ENCODE results near the gene ZNF35. TPM values are rescaled to one million over a fixed set of nuclear protein-coding genes. Genes with fewer than 3 reads are reported as not detected.
"Not testable (repeated sequence)": the region's sequence is repeated elsewhere in the genome, so short reads cannot be mapped to it uniquely, and the experiment has no call there.

The ZNF35 gene
- total RNA-seq, 4 donors from 2014 or later: 7.2 to 21.5 (median 10.3) TPM

DNA sequence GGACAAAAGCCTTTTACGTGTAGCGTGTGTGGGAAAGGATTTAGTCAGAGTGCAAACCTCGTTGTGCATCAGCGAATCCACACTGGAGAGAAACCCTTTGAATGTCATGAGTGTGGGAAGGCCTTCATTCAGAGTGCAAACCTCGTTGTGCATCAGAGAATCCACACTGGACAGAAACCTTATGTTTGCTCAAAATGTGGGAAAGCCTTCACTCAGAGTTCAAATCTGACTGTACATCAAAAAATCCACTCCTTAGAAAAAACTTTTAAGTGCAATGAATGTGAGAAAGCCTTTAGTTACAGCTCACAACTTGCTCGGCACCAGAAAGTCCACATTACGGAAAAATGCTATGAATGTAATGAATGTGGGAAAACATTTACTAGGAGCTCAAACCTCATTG lies 10.5 kb downstream of the ZNF35 start:
- no peak overlapping the region for H3K4me3 ChIP-seq
- H3K9me3 ChIP-seq: peaks cover 0 to 16% (median 8%) of the 10 kb centered on the region in 4 donors
- no peaks in the 10 kb centered on the region for H3K27me3 ChIP-seq
- no peaks in the 10 kb centered on the region for H3K4me1 ChIP-seq
- no peak overlapping the region for H3K27ac ChIP-seq
- TF ChIP-seq, protein P1, sequence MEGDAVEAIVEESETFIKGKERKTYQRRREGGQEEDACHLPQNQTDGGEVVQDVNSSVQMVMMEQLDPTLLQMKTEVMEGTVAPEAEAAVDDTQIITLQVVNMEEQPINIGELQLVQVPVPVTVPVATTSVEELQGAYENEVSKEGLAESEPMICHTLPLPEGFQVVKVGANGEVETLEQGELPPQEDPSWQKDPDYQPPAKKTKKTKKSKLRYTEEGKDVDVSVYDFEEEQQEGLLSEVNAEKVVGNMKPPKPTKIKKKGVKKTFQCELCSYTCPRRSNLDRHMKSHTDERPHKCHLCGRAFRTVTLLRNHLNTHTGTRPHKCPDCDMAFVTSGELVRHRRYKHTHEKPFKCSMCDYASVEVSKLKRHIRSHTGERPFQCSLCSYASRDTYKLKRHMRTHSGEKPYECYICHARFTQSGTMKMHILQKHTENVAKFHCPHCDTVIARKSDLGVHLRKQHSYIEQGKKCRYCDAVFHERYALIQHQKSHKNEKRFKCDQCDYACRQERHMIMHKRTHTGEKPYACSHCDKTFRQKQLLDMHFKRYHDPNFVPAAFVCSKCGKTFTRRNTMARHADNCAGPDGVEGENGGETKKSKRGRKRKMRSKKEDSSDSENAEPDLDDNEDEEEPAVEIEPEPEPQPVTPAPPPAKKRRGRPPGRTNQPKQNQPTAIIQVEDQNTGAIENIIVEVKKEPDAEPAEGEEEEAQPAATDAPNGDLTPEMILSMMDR (IDR thresholded peaks at IDR 0.05): no peak
- no peak for TF ChIP-seq POLR2A (IDR thresholded peaks at IDR 0.05)
- DNase-seq: no peak
- H3K36me3 ChIP-seq: peaks cover 0 to 70% (median 4%) of the 10 kb centered on the region in 3 donors

DNA sequence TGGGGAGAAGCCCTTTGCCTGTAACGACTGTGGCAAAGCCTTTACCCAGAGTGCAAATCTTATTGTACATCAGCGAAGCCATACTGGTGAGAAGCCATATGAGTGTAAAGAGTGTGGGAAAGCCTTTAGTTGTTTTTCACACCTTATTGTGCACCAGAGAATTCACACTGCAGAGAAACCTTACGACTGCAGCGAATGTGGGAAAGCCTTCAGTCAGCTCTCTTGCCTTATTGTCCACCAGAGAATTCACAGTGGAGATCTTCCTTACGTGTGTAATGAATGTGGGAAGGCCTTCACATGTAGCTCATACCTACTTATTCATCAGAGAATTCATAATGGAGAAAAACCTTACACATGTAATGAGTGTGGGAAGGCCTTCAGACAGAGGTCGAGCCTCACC lies 10.9 kb downstream of the ZNF35 start:
- Histone ChIP-seq H3K36me3 (peaks cover 0 to 66% (median 4%) of the 10 kb centered on the region in 3 donors), H3K9me3 (peaks cover 0 to 16% (median 8%) of the 10 kb centered on the region in 4 donors), H3K4me1 (no peaks in the 10 kb centered on the region), H3K27ac (no peak overlapping the region), H3K4me3 (no peak overlapping the region), H3K27me3 (no peaks in the 10 kb centered on the region)
- TF ChIP-seq, protein P1 (IDR thresholded peaks at IDR 0.05): no peak
- TF ChIP-seq POLR2A (IDR thresholded peaks at IDR 0.05): no peak
- no peak for DNase-seq

DNA sequence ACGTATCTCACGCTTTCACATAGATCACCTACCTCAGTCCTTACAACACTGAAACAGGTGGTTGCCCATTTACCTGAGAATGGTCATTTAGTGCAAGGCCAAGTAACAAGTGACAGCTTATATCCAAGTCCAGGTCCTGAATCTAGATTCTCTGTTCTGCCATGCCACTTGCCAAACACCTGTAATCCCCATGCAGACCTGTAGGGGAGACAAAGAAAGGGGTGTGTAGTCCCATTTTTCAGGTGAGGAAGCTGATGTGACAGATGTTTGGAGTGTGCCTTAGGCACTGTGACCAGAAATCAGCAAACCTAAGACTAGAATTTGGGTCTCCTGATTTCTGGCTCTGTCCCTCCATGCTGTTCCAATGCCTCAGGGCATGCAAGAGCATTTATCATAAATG lies 12.7 kb downstream of the ZNF35 start:
- Histone ChIP-seq H3K36me3 (peaks cover 0 to 50% (median 4%) of the 10 kb centered on the region in 3 donors), H3K4me3 (no peak overlapping the region), H3K9me3 (peaks cover 0 to 16% (median 8%) of the 10 kb centered on the region in 4 donors), H3K27ac (no peak overlapping the region), H3K27me3 (no peaks in the 10 kb centered on the region), H3K4me1 (no peaks in the 10 kb centered on the region)
- no peak for DNase-seq
- TF ChIP-seq, protein P1 (IDR thresholded peaks at IDR 0.05): no peak
- TF ChIP-seq POLR2A (IDR thresholded peaks at IDR 0.05): no peak

DNA sequence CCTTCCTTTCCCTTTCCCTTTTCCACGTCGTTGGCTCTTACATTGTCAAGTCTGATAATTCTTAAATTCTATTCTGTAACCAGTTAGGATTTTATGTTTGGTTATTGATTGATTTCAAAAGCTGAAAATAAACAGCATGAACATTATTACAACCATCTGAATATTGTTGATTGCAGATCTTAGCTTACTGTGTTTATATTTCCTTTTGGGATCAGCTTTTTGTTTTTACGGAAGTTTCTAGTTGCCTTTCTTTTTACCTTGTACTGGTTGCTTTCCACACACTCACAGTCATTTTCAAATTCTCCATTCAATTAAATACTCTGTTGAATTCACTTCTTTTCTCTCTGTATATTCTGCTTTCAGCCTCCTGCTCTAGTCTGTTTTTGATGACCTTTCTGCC lies 16.6 kb downstream of the ZNF35 start:
- no peak overlapping the region for H3K4me3 ChIP-seq
- H3K9me3 ChIP-seq: peaks cover 0 to 7% (median 0%) of the 10 kb centered on the region in 4 donors
- no peak overlapping the region for H3K27ac ChIP-seq
- H3K27me3 ChIP-seq: no peaks in the 10 kb centered on the region
- peaks cover 0 to 10% (median 0%) of the 10 kb centered on the region in 3 donors for H3K36me3 ChIP-seq
- DNase-seq: no peak
- no peaks in the 10 kb centered on the region for H3K4me1 ChIP-seq
- TF ChIP-seq POLR2A (IDR thresholded peaks at IDR 0.05): no peak
- TF ChIP-seq, protein P1 (IDR thresholded peaks at IDR 0.05): no peak

DNA sequence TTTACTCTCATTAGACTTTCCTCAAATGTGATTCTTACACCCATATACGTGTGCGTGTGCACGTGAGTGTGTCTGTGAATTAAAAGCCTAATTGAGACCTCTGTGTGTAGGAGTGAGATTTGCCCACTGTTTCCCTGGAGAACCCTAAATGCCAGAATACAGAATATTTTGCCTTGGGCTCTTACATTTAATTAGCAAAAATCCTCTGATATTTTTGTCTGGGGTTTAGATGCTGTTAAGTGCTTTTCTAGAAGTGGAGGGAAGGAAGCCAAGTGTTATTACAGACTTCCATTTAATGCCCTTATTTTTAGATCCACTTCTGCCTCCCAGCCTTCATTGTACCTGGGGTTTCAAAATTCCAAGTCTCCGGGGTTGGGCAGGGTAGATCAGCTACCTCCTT lies 17.8 kb downstream of the ZNF35 start:
- TF ChIP-seq, protein P1 (IDR thresholded peaks at IDR 0.05): no peak
- TF ChIP-seq POLR2A (IDR thresholded peaks at IDR 0.05): no peak

DNA sequence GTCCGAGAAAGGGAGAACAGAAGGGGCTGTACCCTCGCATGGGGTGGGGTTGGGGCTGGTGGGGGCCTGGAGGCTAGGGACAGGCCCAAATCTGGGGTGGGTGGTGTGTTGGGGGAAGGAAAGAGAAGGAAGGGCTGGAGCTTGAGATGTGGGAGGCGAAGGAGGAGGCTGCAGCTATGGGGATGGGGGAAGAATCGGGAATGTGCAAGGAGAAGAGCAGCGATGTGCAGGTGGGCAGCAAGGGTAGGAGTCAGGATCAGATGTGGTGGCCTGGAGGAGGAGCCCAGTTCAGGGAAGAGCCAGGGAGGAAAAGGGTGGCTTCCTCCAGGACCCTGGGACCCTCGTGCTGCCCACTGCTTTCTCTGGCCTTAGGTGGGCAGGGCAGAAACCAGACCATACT lies 21.2 kb downstream of the ZNF35 start:
- Histone ChIP-seq H3K9me3 (no peaks in the 10 kb centered on the region), H3K36me3 (no peaks in the 10 kb centered on the region), H3K27me3 (no peaks in the 10 kb centered on the region), H3K27ac (no peak overlapping the region), H3K4me3 (no peak overlapping the region), H3K4me1 (no peaks in the 10 kb centered on the region)
- TF ChIP-seq POLR2A (IDR thresholded peaks at IDR 0.05): no peak
- TF ChIP-seq, protein P1 (IDR thresholded peaks at IDR 0.05): no peak
- no peak for DNase-seq

More for the DNA sequence above, 17.8 kb downstream of the ZNF35 start:
- H3K27ac ChIP-seq: no peak overlapping the region
- no peak for DNase-seq
- H3K27me3 ChIP-seq: no peaks in the 10 kb centered on the region
- peaks cover 0 to under 1% (median 0%) of the 10 kb centered on the region in 3 donors for H3K36me3 ChIP-seq
- H3K9me3 ChIP-seq: no peaks in the 10 kb centered on the region
- H3K4me3 ChIP-seq: no peak overlapping the region
- no peaks in the 10 kb centered on the region for H3K4me1 ChIP-seq

DNA sequence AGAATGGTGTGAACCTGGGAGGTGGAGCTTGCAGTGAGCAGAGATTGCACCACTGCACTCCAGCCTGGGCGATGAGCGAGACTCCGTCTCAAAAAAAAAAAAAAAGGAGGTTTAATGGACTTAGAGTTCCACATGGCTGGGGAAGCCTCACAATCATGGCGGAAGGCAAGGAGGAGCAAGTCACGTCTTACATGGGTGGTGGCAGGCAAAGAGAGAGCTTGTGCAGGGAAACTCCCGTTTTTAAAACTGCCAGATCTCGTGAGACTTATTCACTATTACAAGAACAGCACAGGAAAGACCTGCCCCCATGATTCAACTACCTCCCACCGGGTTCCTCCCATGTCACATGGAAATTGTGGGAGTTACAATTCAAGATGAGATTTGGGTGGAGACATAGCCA lies 24.9 kb downstream of the ZNF35 start:
- not testable (repeated sequence) for H3K9me3 ChIP-seq, H3K27ac ChIP-seq, H3K27me3 ChIP-seq, H3K36me3 ChIP-seq, H3K4me1 ChIP-seq, H3K4me3 ChIP-seq, DNase-seq
